NCI-H82 treated with DMSO at 0.1 percent for 48 hours (cell line): ENCODE data around the gene CENPU.
"Not testable (repeated sequence)": the region's sequence is repeated elsewhere in the genome, so short reads cannot be mapped to it uniquely, and the experiment has no call there.

Source experiments
- DNase-seq: peaks from one replicate; lab custom pipeline; 2025; ENCODE audit not compliant: unreplicated experiment; lab: John Stamatoyannopoulos, UW

The CENPU gene

DNA sequence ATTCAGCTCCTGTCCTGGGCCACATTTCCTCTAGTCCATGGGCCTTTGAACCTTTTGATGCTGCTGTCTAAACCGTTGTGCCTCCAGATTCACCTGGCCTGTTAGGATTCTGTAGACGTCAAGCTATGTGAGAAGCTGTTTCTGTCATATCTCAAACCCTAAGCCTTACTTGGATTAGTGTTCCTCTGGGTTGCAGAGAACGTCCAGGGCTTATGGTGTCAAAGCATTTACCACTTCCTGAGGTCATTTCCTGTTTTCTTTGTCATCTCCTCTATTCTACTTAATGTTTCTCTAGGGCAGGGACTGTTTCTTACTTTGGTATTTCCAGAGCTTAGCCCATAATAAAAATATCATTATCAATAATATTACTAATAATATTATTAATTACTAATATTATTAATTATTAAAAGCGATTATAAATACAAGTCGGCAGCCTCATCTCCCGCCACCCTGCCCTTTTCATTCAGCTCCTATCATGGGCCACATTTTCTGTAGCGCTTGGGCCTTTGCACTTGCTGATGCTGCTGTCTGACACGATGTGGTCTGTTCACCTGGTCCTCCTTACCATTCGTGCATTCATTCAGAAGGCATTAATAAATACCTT, 65.3 kb downstream of the CENPU start:
- no peak for DNase-seq

DNA sequence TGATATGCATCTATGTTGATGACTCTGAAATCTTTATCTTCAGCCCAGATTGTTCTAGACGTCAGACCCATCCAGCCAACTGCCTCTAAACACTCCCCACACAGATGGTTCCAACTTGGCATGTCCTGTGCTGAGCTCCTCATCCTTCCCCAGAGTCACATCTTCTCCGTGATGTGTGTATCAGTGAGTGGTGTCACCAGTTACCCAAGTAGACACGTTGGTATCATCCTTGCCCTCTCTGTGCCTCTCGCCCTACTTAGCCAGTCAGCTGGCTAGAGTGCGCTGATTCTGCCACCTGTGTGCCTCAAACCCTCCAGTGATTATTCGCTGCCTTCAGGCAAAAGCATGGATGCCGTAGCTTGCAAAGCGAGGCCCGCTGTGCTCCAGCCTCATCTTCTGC, 65.8 kb downstream of the CENPU start:
- no peak for DNase-seq

DNA sequence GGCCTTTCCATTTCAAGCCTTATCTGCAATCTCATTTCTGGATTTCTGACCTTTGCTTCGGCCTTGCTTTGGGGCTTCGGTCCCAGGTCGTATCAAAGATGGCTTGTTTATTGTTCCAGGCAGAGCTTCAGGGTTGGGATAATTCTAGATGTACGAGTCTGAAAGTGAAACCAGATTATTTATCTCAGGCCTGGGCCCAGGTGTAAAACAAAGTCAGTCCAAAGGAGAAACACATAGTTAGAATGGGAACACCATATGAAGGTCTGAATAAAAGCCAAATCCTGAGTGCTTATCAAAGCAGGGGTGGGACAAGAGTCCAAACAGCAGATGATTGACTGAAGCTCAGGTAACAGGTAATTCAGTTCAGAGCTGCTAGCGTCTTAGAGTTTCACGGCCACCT, 67.2 kb downstream of the CENPU start:
- no peak for DNase-seq

DNA sequence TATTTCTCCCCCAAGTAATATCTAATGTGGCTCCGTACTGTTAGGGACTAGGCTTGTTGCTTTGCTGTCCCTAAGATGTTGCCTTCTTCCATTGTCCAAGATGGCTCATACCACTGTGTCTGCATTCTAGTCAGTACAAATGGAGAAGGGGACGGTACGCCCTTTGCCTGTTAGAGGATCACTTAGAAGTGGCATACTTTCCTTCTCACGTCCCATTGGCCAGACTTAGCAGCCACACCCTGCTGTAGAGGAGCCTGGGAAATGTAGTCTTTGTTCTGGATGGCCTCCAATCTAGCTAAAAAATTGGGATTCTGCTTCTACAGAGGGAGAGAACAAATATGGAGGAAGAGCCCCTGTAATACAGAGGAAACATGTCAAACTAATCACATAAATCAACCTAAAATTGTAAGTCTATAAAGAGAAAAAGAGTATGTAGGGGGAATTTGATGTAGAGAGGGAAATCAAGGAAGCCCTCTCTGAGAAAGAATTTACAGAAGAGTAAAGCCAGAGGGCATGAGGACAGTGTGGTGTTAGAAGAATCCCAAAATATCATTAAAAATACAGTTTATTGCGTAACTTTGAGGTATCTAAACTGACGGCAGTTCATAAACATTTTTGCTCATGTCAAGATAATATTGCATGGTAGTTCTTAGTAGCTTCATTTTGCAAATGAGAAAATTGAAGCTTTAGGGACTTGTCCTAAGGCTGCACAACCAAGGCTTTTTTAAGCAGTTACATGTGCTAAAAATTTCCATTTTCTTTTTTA, 69.3 kb downstream of the CENPU start:
- DNase-seq = no peak

DNA sequence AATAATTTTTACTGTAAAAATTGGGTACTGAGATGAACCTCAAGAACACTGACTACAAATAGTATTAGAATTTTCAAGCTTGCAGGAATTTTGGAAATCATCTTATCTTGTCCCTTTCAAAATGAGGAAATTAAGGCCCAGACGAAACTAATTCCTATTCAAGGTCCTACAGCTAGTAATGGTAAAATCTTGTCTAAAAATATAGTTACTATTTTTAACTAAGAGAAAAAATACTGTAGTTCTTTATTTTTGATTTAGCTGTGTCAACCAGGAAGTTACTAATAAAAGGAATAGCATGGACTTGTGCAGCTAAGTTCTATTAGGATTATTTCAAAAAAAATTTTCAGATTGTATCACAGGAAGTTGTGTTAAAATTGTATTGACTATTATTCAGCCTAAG, 71.7 kb downstream of the CENPU start:
- DNase-seq = no peak

DNA sequence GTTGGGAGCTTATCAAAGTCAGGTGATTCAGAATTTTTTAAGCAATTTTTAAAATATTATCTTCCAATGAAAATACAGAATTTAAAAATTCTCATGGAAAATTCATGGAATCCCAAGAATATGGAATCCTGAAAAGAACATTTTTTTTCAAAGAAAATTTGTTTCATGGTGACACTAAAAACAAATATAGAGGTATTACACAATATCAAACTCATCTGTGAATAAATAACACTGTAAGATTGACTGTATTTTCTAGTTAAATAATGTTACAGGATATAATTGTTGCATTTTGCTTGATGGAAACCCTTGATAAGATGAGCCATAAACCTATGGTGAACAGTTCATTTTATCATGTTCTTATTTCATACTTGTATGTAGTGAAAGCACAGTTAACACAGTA, 72.9 kb downstream of the CENPU start:
- no peak for DNase-seq

DNA sequence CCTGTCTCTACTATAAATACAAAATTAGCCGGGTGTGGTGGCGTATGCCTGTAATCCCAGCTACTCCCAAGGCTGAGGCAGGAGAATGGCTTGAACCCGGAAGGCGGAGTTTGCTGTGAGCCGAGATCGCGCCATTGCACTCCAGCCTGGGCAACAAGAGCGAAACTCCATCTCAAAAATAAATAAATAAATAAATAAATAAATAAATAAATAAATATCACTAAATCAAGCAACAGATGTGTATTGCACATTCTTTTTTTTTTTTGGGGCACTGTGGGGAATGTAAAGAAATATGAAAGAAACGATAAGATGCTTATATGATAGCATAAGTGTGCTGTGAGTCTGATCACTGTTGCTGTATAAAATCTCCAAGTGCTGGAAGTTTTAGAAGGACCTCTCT, 76.1 kb downstream of the CENPU start:
- not testable (repeated sequence) for DNase-seq

DNA sequence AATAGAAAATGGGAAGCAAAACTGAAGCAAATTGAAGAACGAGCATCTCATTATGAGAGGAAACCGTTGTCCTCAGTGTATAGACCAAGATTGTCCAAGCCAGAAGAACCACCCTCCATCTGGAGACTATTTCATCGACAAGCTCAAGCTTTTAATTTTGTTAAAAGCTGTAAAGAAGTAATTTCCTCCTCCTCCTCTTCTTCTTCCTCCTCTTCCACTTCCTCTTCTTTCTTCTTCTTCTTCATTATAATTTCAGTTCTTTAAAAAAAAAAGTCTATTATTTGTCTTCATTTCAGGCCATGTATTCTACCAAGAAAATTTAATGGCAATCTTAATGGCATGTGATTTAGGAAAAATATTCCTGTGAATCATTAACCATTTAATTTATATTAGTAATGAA, 76.8 kb downstream of the CENPU start:
- DNase-seq = no peak

DNA sequence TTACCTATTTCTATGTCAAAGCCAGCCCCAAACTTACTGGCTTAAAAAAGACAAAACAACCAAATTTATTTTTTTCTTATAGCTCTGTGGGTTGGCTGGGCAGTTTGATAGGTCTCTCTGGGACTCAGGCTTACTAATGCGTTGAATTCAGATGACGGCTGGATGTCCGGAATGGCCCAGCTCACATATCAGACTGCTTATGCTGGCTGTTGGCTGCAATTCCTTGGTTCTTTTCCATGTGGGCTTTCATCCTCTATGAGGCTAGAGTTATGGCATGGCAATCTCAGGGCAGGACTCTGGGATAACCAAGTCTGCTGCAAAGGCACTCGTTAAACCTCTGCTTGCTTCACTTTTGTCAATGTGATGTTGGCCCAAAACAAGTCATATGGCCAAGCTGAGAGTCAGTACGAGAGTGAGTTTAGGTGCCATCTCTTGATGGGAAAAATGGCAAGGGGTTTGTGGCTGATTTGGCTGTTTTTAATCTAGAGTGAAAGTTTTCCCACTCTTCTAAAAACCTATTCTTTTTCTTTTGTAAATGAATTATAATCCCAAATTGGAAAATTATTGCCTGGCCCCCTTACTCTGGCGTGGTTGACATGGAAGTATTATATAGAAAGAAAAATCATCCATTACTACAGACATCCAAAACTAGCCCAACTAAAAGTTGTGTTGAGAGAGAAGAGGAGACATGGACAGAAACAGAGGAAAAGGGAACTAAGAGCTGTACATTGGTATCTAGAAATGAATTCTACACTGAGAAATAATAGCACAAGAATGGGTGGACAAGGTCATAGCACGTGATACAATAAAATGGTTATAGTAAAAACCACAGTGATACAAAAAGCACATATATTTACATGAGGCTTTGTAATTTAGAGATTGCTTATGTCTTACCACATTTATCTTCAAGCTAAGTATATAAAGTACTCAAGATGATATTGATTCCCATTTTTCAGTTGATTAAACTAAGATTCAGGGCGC, 77.7 kb downstream of the CENPU start:
- DNase-seq = no peak

DNA sequence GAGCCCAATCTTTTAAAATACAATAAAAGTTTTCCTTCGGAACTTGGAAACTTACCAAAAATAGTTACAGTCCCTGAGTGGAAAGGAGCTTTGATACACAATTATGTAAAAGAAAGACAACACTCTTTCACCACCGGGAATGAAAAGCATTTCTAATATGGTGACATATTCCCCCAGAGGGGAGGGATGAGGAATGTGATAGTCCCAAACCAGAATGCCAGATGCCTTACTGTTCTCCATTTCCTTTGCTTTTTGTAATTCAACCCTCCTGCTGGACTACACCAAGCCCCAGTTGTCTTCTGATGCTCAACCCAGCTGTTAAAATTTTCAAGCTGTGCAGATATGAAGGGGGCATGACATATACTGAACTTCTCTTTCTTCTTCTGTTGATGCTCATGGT, 80.2 kb downstream of the CENPU start:
- DNase-seq = no peak

DNA sequence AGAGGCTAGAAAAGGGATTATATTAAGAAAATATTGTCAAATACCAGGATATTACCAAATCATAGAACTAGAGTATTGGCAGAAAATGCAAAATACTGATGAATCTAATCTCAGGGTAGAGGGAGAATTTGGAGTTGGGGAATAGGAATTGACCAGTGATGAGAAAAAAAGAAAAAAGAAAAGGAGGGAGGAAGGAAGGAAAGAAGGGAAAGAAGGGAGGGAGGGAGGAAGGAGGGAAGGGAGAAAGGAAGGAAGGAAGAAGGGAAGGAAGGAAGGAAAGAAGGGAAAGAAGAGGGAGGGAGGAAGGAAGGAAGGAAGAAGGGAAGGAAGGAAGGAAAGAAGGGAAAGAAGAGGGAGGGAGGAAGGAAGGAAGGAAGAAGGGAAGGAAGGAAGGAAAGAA, 81.2 kb downstream of the CENPU start:
- DNase-seq = not testable (repeated sequence)

DNA sequence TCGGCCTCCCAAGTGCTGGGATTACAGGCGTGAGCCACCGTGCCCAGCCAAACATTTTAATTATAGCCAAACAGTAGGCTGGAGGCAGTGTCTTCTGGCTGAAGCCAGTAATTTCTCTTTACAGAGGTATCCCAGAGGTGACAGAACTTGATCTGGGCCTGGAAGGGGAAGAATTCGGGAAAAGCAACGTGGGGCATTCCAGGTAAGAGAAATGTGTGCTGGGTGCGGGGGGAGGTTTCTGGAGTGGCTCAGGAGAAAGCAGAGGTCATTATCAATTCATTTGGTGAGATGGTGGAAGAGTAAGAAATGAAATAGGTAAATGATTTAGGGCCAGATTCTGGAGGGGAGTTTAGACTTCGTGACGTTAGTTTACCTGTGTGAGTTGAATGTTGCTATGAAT, 82.0 kb downstream of the CENPU start:
- DNase-seq = no peak

DNA sequence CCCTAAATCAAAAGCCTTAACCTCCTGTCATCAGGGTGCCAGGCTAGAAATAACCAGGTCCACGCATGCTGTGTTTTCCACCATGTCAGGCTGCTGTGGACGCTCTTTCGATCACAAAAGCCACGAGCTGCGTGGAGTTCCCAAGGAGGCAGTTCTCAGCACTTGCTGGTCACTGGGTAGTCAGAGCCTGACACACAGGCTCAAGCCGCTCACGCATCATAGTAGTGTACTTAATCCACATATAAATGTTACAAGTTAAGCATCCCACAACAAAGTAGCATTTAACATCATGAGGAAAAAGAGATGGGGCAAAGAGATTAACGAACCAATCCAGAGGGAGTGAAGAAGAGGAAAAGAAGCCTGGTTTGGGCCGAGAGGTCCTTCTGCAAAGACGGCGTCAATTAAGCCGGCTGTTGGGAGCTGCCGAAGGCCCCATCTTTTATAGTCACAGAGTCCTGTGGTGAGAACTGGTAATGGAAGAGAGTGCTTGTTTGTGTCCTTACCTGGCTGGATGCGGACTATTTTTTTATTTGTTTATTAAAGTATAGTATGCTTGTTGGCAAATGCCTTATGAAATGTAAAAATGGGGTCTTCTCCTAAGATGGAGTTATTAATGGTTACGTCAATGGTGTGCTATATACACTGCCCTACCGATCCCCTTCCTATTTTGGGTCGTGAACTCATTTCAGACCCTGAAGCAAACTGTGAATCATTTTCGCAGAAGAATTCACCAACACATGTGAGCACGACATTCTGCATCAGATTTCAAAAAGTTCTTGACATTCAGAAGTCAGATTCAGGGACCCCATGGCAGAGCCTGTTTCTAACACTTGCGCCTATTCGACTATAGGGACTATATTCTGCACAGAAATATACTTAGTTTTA, 83.7 kb downstream of the CENPU start:
- DNase-seq = peak; percentile 52

DNA sequence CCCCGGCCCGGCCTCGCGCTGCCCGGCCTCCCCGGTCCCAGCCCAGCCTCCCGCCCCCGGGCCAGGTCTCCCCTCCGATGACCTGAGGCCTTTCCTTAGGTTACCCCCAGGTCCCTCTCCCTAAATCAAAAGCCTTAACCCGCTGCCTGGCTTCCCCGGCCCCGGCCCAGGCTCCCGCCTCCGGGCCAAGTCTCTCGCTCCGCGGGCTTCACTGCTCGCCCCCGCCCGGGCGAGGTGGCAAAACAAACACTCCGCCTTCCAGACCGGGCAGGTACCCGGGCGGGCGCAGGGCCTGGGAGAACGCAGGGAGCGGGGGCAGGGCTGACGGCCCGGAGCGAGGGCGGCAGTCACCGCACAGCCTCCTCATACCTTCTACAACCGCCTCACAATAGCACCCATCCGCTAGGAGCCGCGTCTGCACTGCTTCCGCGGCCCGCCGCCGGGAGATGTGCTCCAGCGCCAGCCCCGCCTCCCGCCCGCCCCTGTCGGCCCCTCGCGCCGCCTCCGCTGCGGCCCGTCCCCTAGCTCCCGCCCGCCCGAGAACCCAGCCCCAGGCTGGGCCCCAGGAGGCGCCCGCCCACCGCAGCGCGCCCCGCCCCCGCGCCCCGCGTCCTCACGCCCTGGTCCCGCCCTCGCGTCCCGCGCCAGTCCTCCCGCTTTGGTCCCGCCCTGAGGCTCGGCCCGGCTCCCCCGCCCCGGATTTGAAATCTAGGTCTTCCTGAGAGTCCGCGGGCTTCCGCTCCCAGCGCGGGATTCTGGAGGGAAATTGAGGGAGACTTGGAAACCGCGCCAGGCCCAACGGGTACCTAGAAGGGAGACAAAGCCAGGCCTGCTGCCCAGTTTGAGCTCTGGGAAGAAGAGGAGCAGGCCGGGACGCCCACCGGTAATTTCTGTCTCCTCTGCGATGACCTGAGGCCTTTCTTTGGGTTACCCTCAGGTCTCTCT, 84.6 kb downstream of the CENPU start, which contains the start of the genes CASP3 and PRIMPOL:
CASP3 (minus strand) TSS at position 422 of the 945 bp plus-strand sequence. CDS start 10,994 bp downstream, outside the sequence.
PRIMPOL (plus strand) TSS at position 713 of the 945 bp plus-strand sequence. CDS start 7,403 bp downstream, outside the sequence.
- peak; percentile 88 for DNase-seq

DNA sequence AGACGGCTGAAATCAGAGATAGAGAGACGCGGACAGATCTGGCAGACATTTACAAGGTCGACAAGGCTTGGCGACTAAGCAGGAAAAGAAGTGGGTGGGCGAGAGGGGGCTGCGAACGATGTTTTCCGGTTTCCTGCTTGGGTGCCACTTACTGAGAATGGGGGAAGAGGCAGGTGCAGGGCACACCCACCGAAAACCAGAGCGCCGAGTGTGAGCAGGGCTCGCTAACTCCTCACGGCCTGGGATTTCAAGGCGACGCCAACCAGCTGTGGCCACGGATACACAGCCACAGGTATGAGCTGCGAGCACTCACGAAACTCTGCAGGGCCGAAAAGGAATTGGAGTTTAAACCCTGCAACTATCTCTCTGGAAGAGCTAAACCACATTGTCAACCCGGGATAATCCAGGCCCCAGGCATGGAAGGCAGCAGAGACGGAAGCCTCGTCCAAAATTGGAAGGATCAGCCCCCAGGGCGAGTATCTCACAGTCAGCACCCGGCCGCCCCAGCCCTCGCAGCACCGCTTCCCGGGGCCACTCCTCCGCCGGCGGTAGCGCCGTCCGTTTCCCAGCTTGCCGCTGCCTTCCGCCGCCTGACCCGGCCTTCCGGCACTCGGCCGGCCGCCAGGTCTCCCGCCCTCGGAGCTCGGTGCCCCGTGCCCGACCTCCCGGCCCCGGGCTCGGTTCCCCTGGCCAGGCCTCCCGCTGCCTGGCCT, 85.4 kb downstream of the CENPU start:
- no peak for DNase-seq

DNA sequence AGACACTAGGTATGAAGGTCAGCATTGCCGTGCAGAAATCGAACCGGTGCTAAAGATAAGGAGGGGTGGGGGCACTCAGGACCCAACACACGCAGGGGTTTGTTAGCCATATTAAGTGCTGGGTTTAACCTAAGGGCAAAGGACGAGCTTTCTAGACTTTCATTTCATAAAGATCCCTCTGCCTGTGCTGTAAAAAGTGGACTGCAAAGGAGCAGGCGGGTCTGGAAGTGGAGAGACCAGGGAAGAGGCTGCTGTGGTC, 85.9 kb downstream of the CENPU start:
- no peak for DNase-seq

DNA sequence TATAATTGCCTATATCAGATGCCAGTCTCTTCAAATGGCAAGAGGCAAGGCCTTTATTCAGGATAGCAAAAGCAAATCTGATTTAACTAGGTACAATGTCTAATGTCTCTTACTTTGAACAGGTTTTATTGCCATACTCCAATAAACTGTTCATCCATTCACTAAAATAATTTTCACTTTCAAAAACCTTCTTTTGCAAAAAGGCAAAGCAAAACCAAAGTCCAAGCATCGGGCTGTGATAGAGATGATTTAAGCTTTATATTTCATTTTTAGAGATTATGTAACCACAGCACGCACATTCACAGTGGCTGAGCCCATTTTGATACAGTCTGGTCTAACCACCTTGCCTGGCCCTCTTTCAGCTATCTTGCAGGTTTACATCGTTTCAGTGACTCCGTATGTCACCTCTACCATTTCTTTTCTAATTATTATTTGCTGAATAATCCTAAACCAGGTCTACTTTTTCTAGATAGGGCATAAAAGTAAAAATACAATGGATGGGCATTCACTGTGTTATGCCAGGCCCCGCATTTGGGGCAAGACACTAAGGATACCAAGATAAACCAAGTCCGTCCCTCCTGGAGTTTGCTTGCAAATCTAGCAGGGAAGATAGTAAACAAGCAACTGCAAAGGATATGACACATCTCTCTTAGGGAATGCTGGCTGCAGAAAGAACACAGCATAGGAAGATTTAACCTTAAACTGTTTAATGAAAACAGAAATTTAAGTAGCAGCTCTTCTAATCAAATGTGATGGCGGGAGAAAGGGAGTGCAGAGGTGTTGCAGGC, 86.4 kb downstream of the CENPU start:
- no peak for DNase-seq

DNA sequence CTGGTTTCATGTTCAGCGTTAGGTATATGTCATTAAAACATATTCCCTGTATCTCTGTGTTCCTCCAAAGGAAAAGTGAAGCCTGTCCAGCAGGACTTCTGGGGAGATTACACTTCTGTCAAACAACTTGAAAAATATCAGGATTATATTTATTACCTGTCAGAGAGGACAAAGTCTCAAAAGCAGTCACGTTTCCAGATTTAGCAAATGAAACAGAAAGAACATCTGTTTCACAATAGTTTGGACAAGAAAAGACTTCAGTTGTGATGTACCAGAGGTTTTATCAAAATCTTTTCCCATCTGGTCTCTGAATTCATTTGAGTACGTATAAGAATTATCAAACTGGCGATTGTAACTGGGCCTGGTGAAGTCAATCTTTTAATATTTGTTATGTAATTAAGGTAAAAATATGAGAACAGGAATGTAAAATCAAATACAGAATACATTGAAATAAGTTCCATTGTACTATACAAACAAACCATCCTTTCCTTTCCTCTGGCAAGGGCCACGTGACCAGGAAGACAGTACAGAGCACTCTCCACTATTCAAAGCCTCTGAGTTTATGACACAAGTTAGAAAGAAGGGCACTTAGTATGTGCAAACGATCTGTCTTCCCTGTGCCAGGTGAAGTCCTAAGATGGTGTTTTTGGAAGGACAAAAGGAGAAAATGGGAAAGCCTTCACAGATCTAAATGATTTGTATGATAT, 87.8 kb downstream of the CENPU start:
- no peak for DNase-seq
